HG03175 (cell line): Measurements from ENCODE around the gene IFI35.
"Not testable (repeated sequence)": the region's sequence is repeated elsewhere in the genome, so short reads cannot be mapped to it uniquely, and the experiment has no call there.

Experiments used
- ATAC-seq: cut with Tn5 transposase; IDR thresholded peaks from one replicate; pipeline ENCODE4 v1.9.1; 2021; ENCODE audit warnings: mild to moderate bottlenecking, moderate library complexity; ENCODE audit not compliant: unreplicated experiment

The IFI35 gene

GRCh38 chr17:43044024-43044423 lies 37.4 kb downstream of the IFI35 start:
- no peak for ATAC-seq

- no peak for ATAC-seq
Measured at GRCh38 chr17:43051969-43052368, 45.4 kb downstream of the IFI35 start.

DNA sequence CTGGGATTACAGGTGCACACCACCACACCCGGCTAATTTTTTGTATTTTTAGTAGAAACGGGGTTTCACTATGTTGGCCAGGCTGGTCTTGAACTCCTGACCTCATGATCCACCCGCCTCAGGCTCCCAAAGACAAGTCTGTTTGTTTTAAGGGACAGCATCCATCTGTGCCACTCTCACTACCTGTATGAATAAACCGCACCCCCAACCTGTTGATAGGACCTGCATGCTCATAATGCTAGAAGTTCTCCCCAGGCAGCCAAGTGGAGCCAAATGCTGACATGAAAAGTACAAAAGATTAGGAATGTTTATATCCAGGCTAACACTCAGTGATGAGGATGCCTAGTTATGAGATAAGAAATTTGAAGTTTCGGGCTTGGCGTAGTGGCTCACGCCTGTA lies 46.4 kb downstream of the IFI35 start:
- ATAC-seq, result not testable (repeated sequence)

DNA sequence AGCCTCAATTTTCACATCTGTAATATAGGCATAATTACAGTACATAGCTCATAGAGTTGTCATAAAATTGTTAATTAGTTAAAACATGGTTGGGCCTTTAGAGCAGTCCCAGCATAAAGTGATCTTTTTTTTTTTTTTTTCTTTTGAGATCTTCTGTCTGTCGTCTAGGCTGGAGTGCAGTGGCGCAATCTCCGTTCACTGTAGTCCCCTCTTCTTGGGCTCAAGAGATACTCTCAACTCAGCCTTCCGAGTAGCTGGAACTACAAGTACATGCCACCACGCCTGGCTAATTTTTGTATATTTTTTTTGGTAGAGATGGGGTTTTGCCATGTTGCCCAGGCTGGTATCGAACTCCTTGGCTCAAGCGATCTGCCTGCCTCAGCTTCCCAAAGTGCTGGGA lies 49.5 kb downstream of the IFI35 start:
- no peak for ATAC-seq

DNA sequence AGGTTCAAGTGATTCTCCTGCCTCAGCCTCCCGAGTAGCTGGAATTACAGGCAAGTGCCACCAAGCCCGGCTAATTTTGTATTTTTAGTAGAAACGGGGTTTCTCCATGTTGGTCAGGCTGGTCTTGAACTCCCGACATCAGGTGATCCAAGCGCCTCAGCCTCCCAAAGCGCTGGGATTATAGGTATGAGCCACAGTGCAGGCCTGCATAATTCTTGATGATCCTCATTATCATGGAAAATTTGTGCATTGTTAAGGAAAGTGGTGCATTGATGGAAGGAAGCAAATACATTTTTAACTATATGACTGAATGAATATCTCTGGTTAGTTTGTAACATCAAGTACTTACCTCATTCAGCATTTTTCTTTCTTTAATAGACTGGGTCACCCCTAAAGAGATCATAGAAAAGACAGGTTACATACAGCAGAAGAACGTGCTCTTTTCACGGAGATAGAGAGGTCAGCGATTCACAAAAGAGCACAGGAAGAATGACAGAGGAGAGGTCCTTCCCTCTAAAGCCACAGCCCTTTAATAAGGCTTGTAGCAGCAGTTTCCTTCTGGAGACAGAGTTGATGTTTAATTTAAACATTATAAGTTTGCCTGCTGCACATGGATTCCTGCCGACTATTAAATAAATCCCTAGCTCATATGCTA lies 56.5 kb downstream of the IFI35 start:
- no peak for ATAC-seq
